ENCODE results near the gene ADGRL1. TPM values are rescaled to one million over a fixed set of nuclear protein-coding genes. Genes with fewer than 3 reads are reported as not detected.

ADGRL1 gene
- total and polyA plus RNA-seq, 2 donors (not counting 1 experiment from before 2014, with no cell fraction given) = 1.7 to 3.5 TPM

DNA sequence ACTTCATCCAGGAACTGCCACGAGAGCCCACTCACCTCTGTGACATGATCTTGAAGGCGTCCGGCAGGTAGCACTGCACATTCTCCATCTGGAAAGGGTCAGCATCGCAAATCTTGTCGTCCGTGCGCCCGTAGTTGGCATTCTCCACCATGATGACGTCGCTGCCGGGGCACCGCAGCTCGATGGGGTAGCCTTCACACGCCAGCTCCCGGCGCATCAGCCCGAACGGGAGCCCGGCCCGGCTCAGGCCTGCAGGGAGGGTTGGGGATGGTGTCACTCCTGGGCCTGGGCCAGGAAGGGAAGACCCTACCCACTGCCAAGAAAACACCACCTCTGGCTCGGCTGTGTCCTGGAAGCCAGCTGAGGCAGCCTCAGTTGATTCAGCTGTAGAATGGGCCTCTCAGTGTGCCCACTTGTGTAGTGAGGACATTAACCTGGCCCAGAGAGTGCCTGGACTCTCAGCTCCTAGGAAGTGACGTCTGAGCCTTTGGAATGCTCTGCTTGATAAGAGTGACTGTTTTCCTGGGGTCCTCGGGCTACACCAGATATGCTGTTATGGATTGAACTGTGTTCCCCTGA lies 28.4 kb downstream of the ADGRL1 start:
- Histone ChIP-seq H3K4me1 (ENCODE audit: control insufficient read depth, extremely low read depth, insufficient read depth, low read length) (no peaks in the 10 kb centered on the region), H2AFZ (ENCODE audit: low read length) (no peak overlapping the region), H3K4me2 (ENCODE audit: extremely low read depth, insufficient read depth, low read length) (no peak overlapping the region), H3K27ac (ENCODE audit: insufficient read depth, low read length) (no peak overlapping the region), H3K79me2 (ENCODE audit: control insufficient read depth, insufficient read depth, low read length) (no peaks in the 10 kb centered on the region), H4K20me1 (ENCODE audit: control insufficient read depth, extremely low read depth, insufficient read depth, low read length) (no peaks in the 10 kb centered on the region), H3K4me3 (replicated peaks in 1 of 4; ENCODE audit: control extremely low read depth in 1 of 4, insufficient read depth in 1 of 4, low read depth in 3 of 4, low read length in 4 of 4) (no peak overlapping the region), H3K9ac (ENCODE audit: insufficient read depth, low read length) (no peak overlapping the region), H3K27me3 (ENCODE audit: control insufficient read depth, insufficient read depth, low read length) (no peaks in the 10 kb centered on the region), H3K9me3 (ENCODE audit: control insufficient read depth, insufficient read depth, low read depth, low read length) (no peaks in the 10 kb centered on the region), H3K36me3 (ENCODE audit: control insufficient read depth, insufficient read depth, low read length) (no peaks in the 10 kb centered on the region)
- TF ChIP-seq EZH2 (IDR thresholded peaks at IDR 0.05; ENCODE audit: low read length, missing control alignments) (no peak), CTCF (conservative IDR thresholded peaks at IDR 0.05 in 1 of 2, IDR thresholded peaks at IDR 0.05 in 1 of 2; ENCODE audit: low read depth in 1 of 2, low read length in 2 of 2) (no peak)
- DNase-seq (ENCODE audit: low read depth in 2 of 2) = no peak

- Histone ChIP-seq H3K27ac (ENCODE audit: insufficient read depth, low read length) (no peak overlapping the region), H2AFZ (ENCODE audit: low read length) (no peak overlapping the region), H4K20me1 (ENCODE audit: control insufficient read depth, extremely low read depth, insufficient read depth, low read length) (no peaks in the 10 kb centered on the region), H3K9me3 (ENCODE audit: control insufficient read depth, insufficient read depth, low read depth, low read length) (no peaks in the 10 kb centered on the region), H3K4me3 (replicated peaks in 1 of 4; ENCODE audit: control extremely low read depth in 1 of 4, insufficient read depth in 1 of 4, low read depth in 3 of 4, low read length in 4 of 4) (no peak overlapping the region), H3K36me3 (ENCODE audit: control insufficient read depth, insufficient read depth, low read length) (no peaks in the 10 kb centered on the region), H3K79me2 (ENCODE audit: control insufficient read depth, insufficient read depth, low read length) (no peaks in the 10 kb centered on the region), H3K4me2 (ENCODE audit: extremely low read depth, insufficient read depth, low read length) (no peak overlapping the region), H3K4me1 (ENCODE audit: control insufficient read depth, extremely low read depth, insufficient read depth, low read length) (no peaks in the 10 kb centered on the region), H3K27me3 (ENCODE audit: control insufficient read depth, insufficient read depth, low read length) (no peaks in the 10 kb centered on the region), H3K9ac (ENCODE audit: insufficient read depth, low read length) (no peak overlapping the region)
- no peak for TF ChIP-seq EZH2 (IDR thresholded peaks at IDR 0.05; ENCODE audit: low read length, missing control alignments)
- DNase-seq (ENCODE audit: low read depth in 2 of 2) = no peak
Observed at GRCh38 chr19:14175351-14175792, 30.6 kb downstream of the ADGRL1 start.

GRCh38 chr19:14174883-14175282 lies 31.1 kb downstream of the ADGRL1 start:
- no peak overlapping the region for H2AFZ ChIP-seq (ENCODE audit: low read length)
- H3K27ac ChIP-seq (ENCODE audit: insufficient read depth, low read length) = no peak overlapping the region
- H3K4me1 ChIP-seq (ENCODE audit: control insufficient read depth, extremely low read depth, insufficient read depth, low read length) = no peaks in the 10 kb centered on the region
- no peak overlapping the region for H3K4me2 ChIP-seq (ENCODE audit: extremely low read depth, insufficient read depth, low read length)
- H3K9ac ChIP-seq (ENCODE audit: insufficient read depth, low read length) = no peak overlapping the region
- no peaks in the 10 kb centered on the region for H3K27me3 ChIP-seq (ENCODE audit: control insufficient read depth, insufficient read depth, low read length)
- DNase-seq (ENCODE audit: low read depth in 2 of 2) = no peak
- no peak for TF ChIP-seq EZH2 (IDR thresholded peaks at IDR 0.05; ENCODE audit: low read length, missing control alignments)
- TF ChIP-seq CTCF (conservative IDR thresholded peaks at IDR 0.05 in 1 of 2, IDR thresholded peaks at IDR 0.05 in 1 of 2; ENCODE audit: low read depth in 1 of 2, low read length in 2 of 2) = no peak
- H3K9me3 ChIP-seq (ENCODE audit: control insufficient read depth, insufficient read depth, low read depth, low read length) = no peaks in the 10 kb centered on the region
- H3K36me3 ChIP-seq (ENCODE audit: control insufficient read depth, insufficient read depth, low read length) = no peaks in the 10 kb centered on the region
- no peak overlapping the region for H3K4me3 ChIP-seq (replicated peaks in 1 of 4; ENCODE audit: control extremely low read depth in 1 of 4, insufficient read depth in 1 of 4, low read depth in 3 of 4, low read length in 4 of 4)
- H3K79me2 ChIP-seq (ENCODE audit: control insufficient read depth, insufficient read depth, low read length) = no peaks in the 10 kb centered on the region
- H4K20me1 ChIP-seq (ENCODE audit: control insufficient read depth, extremely low read depth, insufficient read depth, low read length) = no peaks in the 10 kb centered on the region
